Activated naive CD8-positive, alpha-beta T cell treated with anti-CD3 and anti-CD28 coated beads for 36 hours (primary cell): ENCODE measurements around the gene RPL22. TPM values are rescaled to one million over a fixed set of nuclear protein-coding genes. Genes with fewer than 3 reads are reported as not detected.

Experiments used
- DNase-seq: peaks from one replicate; pipeline ENCODE4 v3.0.0; 2021
- H3K27ac Mint-ChIP-seq: one replicate; pipeline ENCODE4 v1.8.0; 2022; ENCODE audit warnings: mild to moderate bottlenecking, moderate library complexity, mixed read lengths
- H3K27me3 Mint-ChIP-seq: one replicate; pipeline ENCODE4 v1.8.0; 2022; ENCODE audit warnings: mild to moderate bottlenecking, mixed read lengths
- H3K36me3 Mint-ChIP-seq: one replicate; pipeline ENCODE4 v1.8.0; 2021; ENCODE audit warnings: mild to moderate bottlenecking, mixed read lengths
- H3K4me1 Mint-ChIP-seq: one replicate; pipeline ENCODE4 v1.8.0; 2021; ENCODE audit warnings: mixed read lengths
- H3K4me3 Mint-ChIP-seq: one replicate; pipeline ENCODE4 v1.8.0; 2022; ENCODE audit warnings: mild to moderate bottlenecking, moderate library complexity, mixed read lengths
- H3K9me3 Mint-ChIP-seq: one replicate; pipeline ENCODE4 v1.8.0; 2022; ENCODE audit warnings: mixed read lengths
- total RNA-seq, 2 experiments: library from RNA; stranded (reverse); gene quantifications; one replicate each; pipeline ENCODE4 v1.2.3, GENCODE V29; 2021

The RPL22 gene
- total RNA-seq, 2 experiments from 2014 or later = 481 to 486 TPM

DNA sequence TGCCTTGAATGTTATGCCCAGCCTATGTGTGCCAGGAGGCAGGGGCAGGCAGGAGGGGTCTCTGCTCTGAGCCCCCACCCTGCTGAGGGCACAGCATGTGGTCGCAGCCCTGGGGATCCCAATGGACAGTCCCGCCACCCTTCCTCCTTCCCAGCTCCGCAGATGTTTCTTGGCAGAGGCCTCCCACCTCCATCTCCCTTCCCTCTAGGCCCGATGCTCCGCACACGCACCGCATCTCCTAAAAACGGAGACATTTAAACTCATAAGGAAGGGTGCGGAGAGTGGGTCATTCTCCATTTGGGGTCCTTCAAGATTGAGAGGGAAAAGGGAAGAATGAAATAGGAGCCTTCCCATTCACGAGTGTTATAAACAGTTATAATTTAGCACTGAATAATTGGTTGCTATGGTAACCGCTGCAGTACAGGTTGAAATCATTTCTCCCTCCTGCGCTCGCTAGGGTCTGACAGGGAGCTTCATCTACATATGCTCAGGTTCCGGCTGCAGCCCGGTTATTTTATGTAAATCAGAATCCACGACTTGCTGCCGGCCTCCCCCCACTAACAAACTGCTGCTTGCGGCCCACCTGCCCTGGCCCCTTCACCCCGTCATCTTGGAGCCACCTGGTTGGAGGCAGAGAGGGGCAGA lies 35.3 kb downstream of the RPL22 start:
- peaks cover 20% of the 10 kb centered on the region for H3K27me3 Mint-ChIP-seq
- H3K4me3 Mint-ChIP-seq = no peak overlapping the region
- no peak overlapping the region for H3K27ac Mint-ChIP-seq
- no peaks in the 10 kb centered on the region for H3K9me3 Mint-ChIP-seq
- H3K4me1 Mint-ChIP-seq = no peaks in the 10 kb centered on the region
- no peak for DNase-seq
- H3K36me3 Mint-ChIP-seq = peaks cover 1% of the 10 kb centered on the region

DNA sequence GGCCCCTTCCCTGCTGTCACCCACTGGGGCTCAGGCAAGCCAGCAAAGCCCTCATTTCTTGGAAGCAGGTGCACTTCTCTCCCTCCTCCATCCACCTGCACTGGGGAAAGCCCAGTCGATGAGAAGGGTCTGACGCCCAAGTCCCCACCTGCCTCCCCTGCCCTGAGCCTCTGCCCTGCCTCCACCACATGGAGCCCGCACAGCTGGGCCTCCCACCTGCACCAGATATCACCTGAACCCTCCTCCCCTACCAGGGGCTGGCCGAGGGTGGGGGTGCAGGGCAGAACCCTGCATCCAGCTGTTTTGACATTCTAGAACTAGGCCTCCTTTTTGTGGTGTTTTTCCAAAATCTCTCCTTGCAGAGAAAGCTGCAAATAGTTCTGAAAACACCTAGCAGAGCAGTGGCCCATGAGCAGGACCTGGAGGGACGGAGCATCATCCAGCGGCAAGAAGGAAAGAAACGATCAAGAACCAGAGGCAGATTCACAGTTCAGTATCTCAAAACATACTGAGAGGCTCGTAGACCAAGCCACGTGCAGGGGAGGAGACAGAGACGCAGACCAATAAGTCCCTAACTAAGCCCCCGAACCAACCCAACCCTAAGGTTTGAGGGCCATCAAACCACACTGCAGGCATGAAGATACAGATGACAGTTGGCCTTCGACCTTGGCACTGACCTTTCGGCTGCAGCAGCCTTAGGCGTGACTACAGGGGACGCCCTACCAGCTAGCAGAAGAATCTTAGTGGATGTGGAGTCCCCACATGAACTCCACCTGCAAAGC lies 36.0 kb downstream of the RPL22 start:
- no peak overlapping the region for H3K4me3 Mint-ChIP-seq
- no peaks in the 10 kb centered on the region for H3K9me3 Mint-ChIP-seq
- no peak overlapping the region for H3K27ac Mint-ChIP-seq
- H3K36me3 Mint-ChIP-seq = peaks cover 1% of the 10 kb centered on the region
- no peak for DNase-seq
- no peaks in the 10 kb centered on the region for H3K4me1 Mint-ChIP-seq
- H3K27me3 Mint-ChIP-seq = peaks cover 15% of the 10 kb centered on the region

DNA sequence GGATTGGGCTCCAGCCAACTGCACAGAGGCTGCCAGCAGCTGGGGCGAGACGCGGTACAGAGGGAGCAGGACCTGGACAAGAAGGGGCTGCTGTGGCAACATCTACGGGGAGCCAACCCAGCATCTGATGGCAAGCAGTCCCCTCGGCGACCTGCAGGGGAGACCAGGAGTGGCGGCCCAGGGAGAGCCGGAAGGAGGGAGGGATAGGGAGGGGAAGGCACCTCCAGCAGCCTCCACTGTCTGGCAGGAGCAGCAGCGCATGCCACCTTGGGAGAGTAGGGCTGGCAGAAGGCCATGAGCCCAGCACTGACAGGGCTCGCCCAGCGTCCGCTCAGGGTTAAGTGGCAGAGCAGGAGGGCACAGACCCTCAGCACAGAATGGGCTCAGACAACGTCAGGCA lies 36.6 kb downstream of the RPL22 start:
- Mint-ChIP-seq H3K4me3 (no peak overlapping the region), H3K4me1 (peaks cover 1% of the 10 kb centered on the region), H3K9me3 (no peaks in the 10 kb centered on the region), H3K36me3 (peaks cover 1% of the 10 kb centered on the region), H3K27me3 (peaks cover 14% of the 10 kb centered on the region), H3K27ac (no peak overlapping the region)
- no peak for DNase-seq

GRCh38 chr1:6162341-6162740 lies 37.1 kb downstream of the RPL22 start:
- no peak overlapping the region for H3K4me3 Mint-ChIP-seq
- peaks cover 5% of the 10 kb centered on the region for H3K4me1 Mint-ChIP-seq
- peaks cover 1% of the 10 kb centered on the region for H3K36me3 Mint-ChIP-seq
- H3K27me3 Mint-ChIP-seq = peaks cover 14% of the 10 kb centered on the region
- no peaks in the 10 kb centered on the region for H3K9me3 Mint-ChIP-seq
- no peak for DNase-seq
- H3K27ac Mint-ChIP-seq = no peak overlapping the region

- no peak for DNase-seq
- H3K27me3 Mint-ChIP-seq = peaks cover 14% of the 10 kb centered on the region
- H3K36me3 Mint-ChIP-seq = peaks cover 1% of the 10 kb centered on the region
- no peak overlapping the region for H3K27ac Mint-ChIP-seq
- H3K9me3 Mint-ChIP-seq = no peaks in the 10 kb centered on the region
- H3K4me1 Mint-ChIP-seq = peaks cover 7% of the 10 kb centered on the region
- H3K4me3 Mint-ChIP-seq = no peak overlapping the region
Measured at GRCh38 chr1:6158181-6158580, 41.2 kb downstream of the RPL22 start.

- peaks cover 14% of the 10 kb centered on the region for H3K27me3 Mint-ChIP-seq
- peaks cover 7% of the 10 kb centered on the region for H3K4me1 Mint-ChIP-seq
- peaks cover 1% of the 10 kb centered on the region for H3K36me3 Mint-ChIP-seq
- H3K9me3 Mint-ChIP-seq = no peaks in the 10 kb centered on the region
- no peak overlapping the region for H3K4me3 Mint-ChIP-seq
- no peak overlapping the region for H3K27ac Mint-ChIP-seq
- no peak for DNase-seq
Measured at GRCh38 chr1:6157528-6158174, 41.7 kb downstream of the RPL22 start.

DNA sequence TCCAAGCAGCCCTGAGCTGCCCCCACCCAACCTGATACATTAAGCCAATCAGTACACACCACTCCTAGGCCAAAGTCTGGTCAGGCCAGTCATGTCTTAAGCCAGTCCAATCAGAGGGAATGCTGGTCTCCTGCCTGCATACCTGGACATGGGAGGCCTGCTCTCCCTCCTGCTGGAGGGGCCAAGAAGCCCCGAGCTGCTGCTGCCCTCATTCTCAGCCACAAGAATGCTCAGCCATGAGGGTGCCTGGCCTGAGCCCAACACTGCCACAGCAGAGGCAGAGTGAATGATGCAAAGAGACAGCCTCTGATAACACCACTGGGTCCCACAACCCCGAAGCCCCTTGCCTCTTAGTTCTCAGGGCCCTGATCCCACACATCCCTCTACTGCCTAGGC lies 42.3 kb downstream of the RPL22 start:
- no peak overlapping the region for H3K4me3 Mint-ChIP-seq
- H3K36me3 Mint-ChIP-seq = peaks cover 1% of the 10 kb centered on the region
- DNase-seq = no peak
- peaks cover 10% of the 10 kb centered on the region for H3K4me1 Mint-ChIP-seq
- no peak overlapping the region for H3K27ac Mint-ChIP-seq
- H3K9me3 Mint-ChIP-seq = no peaks in the 10 kb centered on the region
- H3K27me3 Mint-ChIP-seq = peaks cover 14% of the 10 kb centered on the region

GRCh38 chr1:6154525-6155319 lies 44.7 kb downstream of the RPL22 start:
- Mint-ChIP-seq H3K4me3 (no peak overlapping the region), H3K27ac (no peak overlapping the region), H3K4me1 (peaks cover 10% of the 10 kb centered on the region), H3K36me3 (no peaks in the 10 kb centered on the region), H3K9me3 (no peaks in the 10 kb centered on the region), H3K27me3 (peaks cover 3% of the 10 kb centered on the region)
- DNase-seq = no peak

DNA sequence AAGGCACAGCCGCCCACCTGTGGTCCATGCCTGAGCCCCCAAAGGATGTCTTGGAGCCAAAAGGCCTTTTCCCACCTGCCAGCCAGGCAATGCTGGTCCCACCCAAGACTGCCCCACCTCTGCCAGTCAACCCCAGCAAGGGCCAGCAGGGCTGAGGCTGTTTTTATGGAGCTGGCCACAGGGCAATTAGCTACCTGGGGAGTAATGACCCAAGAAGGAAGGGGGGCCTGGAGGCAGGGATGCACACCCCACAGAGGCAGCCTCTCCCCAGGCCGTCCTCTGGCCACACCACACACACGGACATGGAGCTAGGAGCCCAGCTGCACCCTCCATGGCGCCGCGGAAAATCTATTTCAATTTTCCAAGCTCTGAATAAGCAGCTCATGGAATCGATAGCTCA lies 46.5 kb downstream of the RPL22 start:
- Mint-ChIP-seq H3K27ac (no peak overlapping the region), H3K36me3 (no peaks in the 10 kb centered on the region), H3K9me3 (no peaks in the 10 kb centered on the region), H3K4me1 (peaks cover 12% of the 10 kb centered on the region), H3K4me3 (no peak overlapping the region), H3K27me3 (peaks cover 6% of the 10 kb centered on the region)
- no peak for DNase-seq

DNA sequence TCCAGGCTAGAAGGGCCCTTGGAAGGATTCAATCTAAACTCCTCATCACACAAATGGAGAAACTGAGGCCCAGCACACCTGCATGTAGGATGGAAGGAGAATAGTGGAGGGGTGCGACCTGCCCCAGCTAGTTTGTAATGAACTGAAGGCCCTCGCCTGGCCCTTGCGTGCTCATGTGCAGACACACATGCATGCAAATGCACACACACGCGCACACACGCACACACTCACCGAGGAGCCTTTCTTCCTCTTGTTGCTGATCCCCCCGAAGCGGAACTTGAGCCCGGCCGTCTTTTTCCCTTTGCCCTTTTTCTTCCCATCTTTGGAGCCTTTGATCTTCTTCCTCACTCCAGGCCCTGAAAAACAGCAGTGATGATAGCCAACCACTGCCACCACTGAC lies 47.2 kb downstream of the RPL22 start:
- peaks cover 7% of the 10 kb centered on the region for H3K27me3 Mint-ChIP-seq

DNA sequence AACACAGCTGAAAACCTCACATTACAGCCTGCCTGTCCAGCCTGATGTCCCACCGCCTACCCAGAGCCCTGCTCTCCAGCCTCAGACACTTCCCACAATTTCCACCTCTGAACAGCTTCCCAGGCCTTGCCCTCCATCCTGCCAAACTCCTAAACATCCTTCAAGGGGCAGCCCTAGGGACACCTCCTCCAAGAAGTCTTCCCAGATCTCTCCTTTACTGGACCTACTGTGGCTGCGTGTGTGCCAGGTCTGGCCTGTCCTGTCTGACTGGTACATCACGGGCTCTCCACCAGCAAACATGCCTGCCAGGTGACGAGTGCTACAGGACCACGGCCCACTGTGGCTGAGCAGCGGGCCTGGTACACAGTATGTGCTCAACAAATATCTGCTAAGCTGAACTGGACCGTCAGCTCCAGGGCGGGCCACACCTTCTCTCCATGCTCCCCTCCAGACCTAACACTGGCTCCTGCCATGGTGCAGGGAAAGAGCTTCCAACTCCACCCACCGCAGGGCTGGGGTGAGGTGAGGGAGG lies 48.0 kb downstream of the RPL22 start:
- H3K9me3 Mint-ChIP-seq = no peaks in the 10 kb centered on the region
- DNase-seq = no peak
- peaks cover 7% of the 10 kb centered on the region for H3K4me1 Mint-ChIP-seq
- no peak overlapping the region for H3K4me3 Mint-ChIP-seq
- peaks cover 7% of the 10 kb centered on the region for H3K27me3 Mint-ChIP-seq
- H3K36me3 Mint-ChIP-seq = no peaks in the 10 kb centered on the region
- H3K27ac Mint-ChIP-seq = no peak overlapping the region

More for the DNA sequence above, 47.2 kb downstream of the RPL22 start:
- H3K4me1 Mint-ChIP-seq = peaks cover 7% of the 10 kb centered on the region
- H3K27ac Mint-ChIP-seq = no peak overlapping the region
- DNase-seq = no peak
- H3K36me3 Mint-ChIP-seq = no peaks in the 10 kb centered on the region
- H3K4me3 Mint-ChIP-seq = no peak overlapping the region
- no peaks in the 10 kb centered on the region for H3K9me3 Mint-ChIP-seq

DNA sequence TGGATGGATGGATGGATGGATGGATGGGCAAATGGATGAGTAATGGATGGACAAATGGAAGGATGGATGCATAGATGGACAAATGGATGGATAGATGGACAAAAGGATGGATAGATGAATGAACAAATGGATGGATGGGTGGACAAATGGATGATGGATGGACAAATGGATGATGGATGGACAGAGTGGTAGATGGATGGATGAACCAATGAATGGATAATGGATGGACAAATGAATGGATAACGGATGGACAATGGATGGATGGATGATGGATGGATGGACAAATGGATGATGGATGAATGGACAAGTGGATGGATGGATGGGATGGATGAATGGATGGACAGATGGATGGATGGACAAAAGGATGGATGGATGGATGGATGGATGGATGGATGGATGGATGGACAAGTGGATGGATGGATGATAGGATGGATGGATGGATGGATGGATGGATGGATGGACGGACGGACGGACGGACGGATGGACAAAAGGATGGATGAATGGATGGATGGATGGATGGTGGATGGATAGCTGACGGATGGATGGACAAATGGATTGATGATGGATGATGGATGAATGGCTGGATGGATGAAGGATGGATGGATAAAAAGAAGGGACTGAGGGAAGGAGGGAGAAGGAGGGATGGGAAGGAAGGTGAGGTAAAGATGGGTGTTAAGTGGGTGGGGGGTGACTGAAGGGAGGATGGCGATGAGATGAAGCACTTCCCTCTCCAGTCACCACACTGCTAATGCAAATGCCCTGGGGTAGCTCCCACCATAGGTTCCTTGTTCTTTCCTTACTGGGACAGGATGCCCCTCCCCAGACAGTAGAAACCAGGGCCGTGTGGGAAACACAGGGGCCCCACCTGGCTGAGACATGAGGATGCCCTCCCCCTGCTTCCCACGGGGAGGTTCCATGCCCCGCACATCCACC lies 49.1 kb downstream of the RPL22 start:
- Mint-ChIP-seq H3K27ac (no peak overlapping the region), H3K4me1 (peaks cover 7% of the 10 kb centered on the region), H3K9me3 (no peaks in the 10 kb centered on the region), H3K4me3 (no peak overlapping the region), H3K36me3 (no peaks in the 10 kb centered on the region), H3K27me3 (peaks cover 7% of the 10 kb centered on the region)
- no peak for DNase-seq

DNA sequence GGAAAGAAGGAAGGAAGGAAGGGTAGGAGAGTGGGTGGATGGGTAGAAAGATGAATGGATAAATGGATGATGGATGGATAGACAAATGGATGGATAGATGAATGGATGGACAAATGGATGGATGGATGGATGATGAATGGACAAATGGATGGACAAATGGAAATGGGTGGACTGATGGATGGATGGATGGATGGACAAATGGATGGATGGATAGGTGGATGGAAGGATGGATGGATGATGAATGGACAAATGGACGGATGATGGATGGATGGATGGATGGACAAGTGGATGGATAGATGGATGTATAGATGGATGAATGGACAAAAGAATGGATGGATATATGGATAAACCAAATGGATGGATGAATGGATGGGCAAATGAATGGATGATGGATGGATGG lies 49.8 kb downstream of the RPL22 start:
- Mint-ChIP-seq H3K4me1 (peaks cover 5% of the 10 kb centered on the region), H3K4me3 (no peak overlapping the region), H3K36me3 (no peaks in the 10 kb centered on the region), H3K27ac (no peak overlapping the region), H3K9me3 (no peaks in the 10 kb centered on the region), H3K27me3 (peaks cover 7% of the 10 kb centered on the region)
- no peak for DNase-seq
